KBM-7 (cell line): ENCODE data around the gene FAM47E.

Experiments
- DNase-seq: peaks from one replicate; pipeline ENCODE4 v3.0.0-alpha.2; 2015
- in situ Hi-C: fragments of 300-500 bp; cut with MboI; formaldehyde crosslinking; loops from 2 replicates; pipeline ENCODE4 v1.14.3; 2020; ENCODE audit warnings: low sequenced_read_pairs, low pct_unique_long_range_greater_than_20kb, mixed read lengths

Gene FAM47E

GRCh38 chr4:76251441-76252270, at the start of gene FAM47E:
Gene FAM47E (plus strand): TSS chr4:76251721. CDS start chr4:76251747, 26 bp downstream.
- peak; percentile 67 for DNase-seq
- in situ Hi-C loops: no loop called here

- in situ Hi-C loops: no loop called here
- DNase-seq: no peak
These were observed 48.0 kb upstream of the FAM47E start for GRCh38 chr4:76203541-76203940.

GRCh38 chr4:76204936-76205335, 46.6 kb upstream of the FAM47E start:
- in situ Hi-C loops: no loop called here
- DNase-seq: no peak

- no peak for DNase-seq
- in situ Hi-C loops: no loop called here
These were observed 46.0 kb upstream of the FAM47E start for GRCh38 chr4:76205476-76205875.

- no peak for DNase-seq
- in situ Hi-C loops: no loop called here
These were observed 45.1 kb upstream of the FAM47E start for GRCh38 chr4:76206222-76206942.

GRCh38 chr4:76207549-76207948, 44.0 kb upstream of the FAM47E start:
- in situ Hi-C loops: no loop called here
- no peak for DNase-seq

GRCh38 chr4:76208005-76208765, 43.3 kb upstream of the FAM47E start:
- DNase-seq: peak; percentile 92

GRCh38 chr4:76209881-76210280, 41.6 kb upstream of the FAM47E start:
- in situ Hi-C loops: no loop called here
- no peak for DNase-seq

More at GRCh38 chr4:76208005-76208765, 43.3 kb upstream of the FAM47E start:
- in situ Hi-C loops: no loop called here

GRCh38 chr4:76210452-76210851, 41.1 kb upstream of the FAM47E start:
- peak; percentile 43 for DNase-seq
- in situ Hi-C loops: no loop called here

DNA sequence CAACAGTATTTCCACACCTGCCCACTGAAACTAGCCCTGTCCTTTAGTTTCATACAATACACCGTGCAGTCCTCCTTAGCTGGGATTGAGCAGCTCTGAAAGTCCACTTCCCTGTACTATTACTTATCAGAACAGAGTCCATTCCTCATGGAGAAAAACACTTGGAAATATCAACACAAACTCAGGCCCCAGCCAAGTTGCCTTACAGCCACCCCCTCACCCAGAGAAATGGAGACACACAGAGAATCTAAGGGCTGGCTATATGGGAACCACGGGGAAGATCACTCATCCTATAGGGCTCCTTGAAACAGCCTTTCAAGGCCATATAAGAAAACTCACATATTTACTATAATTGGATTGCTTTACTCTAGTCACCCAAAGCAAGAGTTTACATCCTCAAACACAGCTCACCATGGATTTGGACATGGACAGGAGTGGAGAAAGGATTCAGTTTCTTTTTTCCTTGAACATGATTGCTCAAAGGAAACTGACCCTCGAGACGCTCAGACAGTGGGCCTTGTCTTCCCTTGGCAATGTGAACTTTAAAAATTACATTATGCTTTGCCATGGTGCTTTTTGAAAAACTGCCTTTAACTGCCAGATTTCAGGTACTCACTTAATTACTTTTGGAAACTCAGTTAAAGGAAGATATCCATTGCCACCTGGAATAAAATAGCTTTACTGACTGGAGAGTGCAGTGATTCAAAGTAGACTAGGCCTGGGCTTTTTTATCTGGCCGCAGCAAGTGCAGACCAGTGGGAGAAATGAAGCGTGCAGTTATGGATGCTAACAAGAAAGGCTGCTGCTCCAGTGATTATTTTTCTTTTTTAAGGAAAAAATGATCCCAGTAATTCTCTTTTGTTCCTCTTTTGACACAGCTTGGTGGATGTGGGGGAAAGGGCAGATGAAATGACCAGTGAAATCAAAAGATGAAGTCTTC, 39.5 kb upstream of the FAM47E start:
- in situ Hi-C loops: no loop called here
- no peak for DNase-seq

- in situ Hi-C loops: no loop called here
- DNase-seq: peak; percentile 20
These were observed 38.6 kb upstream of the FAM47E start for GRCh38 chr4:76212851-76213414.

- DNase-seq: peak; percentile 77
- in situ Hi-C loops: no loop called here
These were observed 37.9 kb upstream of the FAM47E start, which contains the start of gene SCARB2 for GRCh38 chr4:76213415-76214176. Gene SCARB2 (minus strand): TSS chr4:76213824. CDS start chr4:76213543, 281 bp downstream.

GRCh38 chr4:76214177-76214675, 37.3 kb upstream of the FAM47E start:
- DNase-seq: no peak
- in situ Hi-C loops: no loop called here

- in situ Hi-C loops: no loop called here
- DNase-seq: no peak
These were observed 36.4 kb upstream of the FAM47E start for GRCh38 chr4:76215077-76215476.

DNA sequence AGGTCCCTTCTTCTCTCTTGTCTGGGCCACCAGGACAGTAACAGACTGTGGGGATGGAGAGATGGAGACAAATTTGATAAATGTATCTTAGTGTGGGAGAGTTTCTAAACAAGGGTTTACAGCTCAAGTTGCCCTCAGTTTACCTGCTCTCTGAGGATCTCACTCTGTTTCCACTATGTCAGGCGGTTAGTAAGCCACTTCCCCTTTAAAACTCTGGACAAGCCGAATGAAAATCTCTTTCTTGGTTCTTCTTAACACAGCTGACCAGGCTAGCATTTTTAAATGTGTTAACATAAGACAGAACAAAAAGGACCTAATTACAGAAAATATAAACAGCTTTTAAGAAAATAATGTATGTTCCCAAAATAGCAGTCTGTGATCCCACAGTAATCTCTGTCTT, 35.0 kb upstream of the FAM47E start:
- DNase-seq: no peak
- in situ Hi-C loops: no loop called here

DNA sequence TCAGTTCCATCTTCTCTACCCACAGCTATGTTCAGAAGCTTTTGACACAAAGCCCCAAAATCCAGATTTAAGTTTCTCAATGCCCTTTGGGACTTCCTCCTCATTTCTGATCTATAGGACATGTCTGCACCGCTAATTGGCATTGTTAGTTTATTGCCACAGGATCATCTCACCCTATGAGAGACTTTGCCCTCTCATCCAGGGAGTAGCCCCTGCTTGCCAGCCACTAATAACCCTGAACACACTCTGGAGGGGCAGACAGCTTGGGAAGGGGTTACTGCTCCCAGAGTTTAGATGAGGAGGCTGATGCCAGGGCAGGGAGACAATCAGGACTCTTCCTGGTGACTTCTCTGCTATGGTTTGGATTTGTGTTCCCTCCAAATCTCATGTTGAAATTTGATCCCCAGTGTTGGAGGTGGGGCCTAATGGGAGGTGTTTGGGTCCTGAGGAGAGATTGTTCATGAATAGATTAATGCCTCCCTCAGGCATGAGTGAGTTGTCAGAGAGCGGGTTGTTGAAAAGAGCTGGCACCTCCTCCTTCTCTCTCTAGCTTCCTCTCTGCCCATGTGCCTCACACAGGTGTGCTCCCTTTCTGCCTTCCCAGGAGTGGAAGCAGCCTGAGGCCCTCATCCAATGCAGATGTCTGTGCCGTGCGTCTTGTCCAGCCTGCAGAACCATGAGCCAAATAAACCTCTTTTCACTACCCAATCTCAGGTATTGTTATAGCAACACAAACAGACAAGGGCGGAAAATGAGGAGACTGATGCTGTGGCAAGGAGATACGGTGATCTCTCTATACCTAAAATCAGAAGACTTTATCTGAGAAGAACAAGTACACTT, 34.3 kb upstream of the FAM47E start:
- no peak for DNase-seq
- in situ Hi-C loops: no loop called here
